ENCODE measurements around the gene FAM20C. TPM values are rescaled to one million over a fixed set of nuclear protein-coding genes. Genes with fewer than 3 reads are reported as not detected.
A peak's percentile ranks its signal among the peaks of the same experiment; 100 is the strongest.

The FAM20C gene
- polyA plus RNA-seq, 3 donors = 66.1 to 85.7 (median 66.3) TPM

- DNase-seq (ENCODE audit: extremely low read depth in 1 of 11, low read depth in 9 of 11, low spot score in 4 of 11) = no peak
These were observed 36.9 kb upstream of the FAM20C start for GRCh38 chr7:155469-155900.

GRCh38 chr7:156111-157007, 36.0 kb upstream of the FAM20C start:
- no peak for DNase-seq (ENCODE audit: extremely low read depth in 1 of 11, low read depth in 9 of 11, low spot score in 4 of 11)

- DNase-seq (ENCODE audit: extremely low read depth in 1 of 11, low read depth in 9 of 11, low spot score in 4 of 11) = no peak
These were observed 35.4 kb upstream of the FAM20C start for GRCh38 chr7:157008-157310.

- no peak for DNase-seq (ENCODE audit: extremely low read depth in 1 of 11, low read depth in 9 of 11, low spot score in 4 of 11)
These were observed 34.4 kb upstream of the FAM20C start for GRCh38 chr7:157771-158625.

GRCh38 chr7:158771-159170, 33.6 kb upstream of the FAM20C start:
- DNase-seq (ENCODE audit: extremely low read depth in 1 of 11, low read depth in 9 of 11, low spot score in 4 of 11) = no peak

- no peak for DNase-seq (ENCODE audit: extremely low read depth in 1 of 11, low read depth in 9 of 11, low spot score in 4 of 11)
These were observed 32.8 kb upstream of the FAM20C start for GRCh38 chr7:159370-160270.

GRCh38 chr7:160958-161725, 31.2 kb upstream of the FAM20C start:
- DNase-seq (ENCODE audit: extremely low read depth in 1 of 11, low read depth in 9 of 11, low spot score in 4 of 11) = no peak

GRCh38 chr7:162632-163297, 29.6 kb upstream of the FAM20C start:
- no peak for DNase-seq (ENCODE audit: extremely low read depth in 1 of 11, low read depth in 9 of 11, low spot score in 4 of 11)

GRCh38 chr7:163298-163695, 29.1 kb upstream of the FAM20C start:
- DNase-seq (ENCODE audit: extremely low read depth in 1 of 11, low read depth in 9 of 11, low spot score in 4 of 11) = no peak

- DNase-seq (ENCODE audit: extremely low read depth in 1 of 11, low read depth in 9 of 11, low spot score in 4 of 11) = no peak
These were observed 28.1 kb upstream of the FAM20C start for GRCh38 chr7:163971-164881.

GRCh38 chr7:164882-165660, 27.3 kb upstream of the FAM20C start:
- no peak for DNase-seq (ENCODE audit: extremely low read depth in 1 of 11, low read depth in 9 of 11, low spot score in 4 of 11)

GRCh38 chr7:165661-166337, 26.6 kb upstream of the FAM20C start:
- no peak for DNase-seq (ENCODE audit: extremely low read depth in 1 of 11, low read depth in 9 of 11, low spot score in 4 of 11)

GRCh38 chr7:166338-167060, 25.9 kb upstream of the FAM20C start:
- peak in 3 of 11 donors; percentile 57 to 66 (median 59) for DNase-seq (ENCODE audit: extremely low read depth in 1 of 11, low read depth in 9 of 11, low spot score in 4 of 11)

GRCh38 chr7:167090-167855, 25.1 kb upstream of the FAM20C start:
- DNase-seq (ENCODE audit: extremely low read depth in 1 of 11, low read depth in 9 of 11, low spot score in 4 of 11) = no peak
